Activated naive CD8-positive, alpha-beta T cell treated with anti-CD3 and anti-CD28 coated beads, Interleukin-2, amount 10 ng/mL, durations not matched to agents 7 days and 5 days (primary cell): Measurements from ENCODE around the gene CEND1. TPM values are rescaled to one million over a fixed set of nuclear protein-coding genes. Genes with fewer than 3 reads are reported as not detected.

Experiments
- ATAC-seq: fragments of 150-1000 bp; cut with Tn5 transposase; one replicate; pipeline ENCODE4 v1.10.0; 2021; ENCODE audit warnings: low read depth, moderate library complexity
- POLR2A ChIA-PET: fragments of 350-600 bp; sonication (Branson Sonifier 250); formaldehyde crosslinking; loops from one replicate; lab custom pipeline; 2021; ENCODE audit warnings: antibody characterized with exemption; lab: Charles Lee
- DNase-seq: peaks from one replicate; pipeline ENCODE4 v3.0.0; 2021
- H3K27ac Mint-ChIP-seq: one replicate; pipeline ENCODE4 v1.8.0; 2022; ENCODE audit warnings: mild to moderate bottlenecking, mixed read lengths
- H3K27me3 Mint-ChIP-seq: one replicate; pipeline ENCODE4 v1.8.0; 2022; ENCODE audit warnings: mild to moderate bottlenecking, moderate library complexity, mixed read lengths
- H3K36me3 Mint-ChIP-seq: one replicate; pipeline ENCODE4 v1.8.0; 2021; ENCODE audit warnings: mild to moderate bottlenecking, mixed read lengths
- H3K4me1 Mint-ChIP-seq: one replicate; pipeline ENCODE4 v1.8.0; 2021; ENCODE audit warnings: mixed read lengths
- H3K4me3 Mint-ChIP-seq: one replicate; pipeline ENCODE4 v1.8.0; 2022; ENCODE audit warnings: mild to moderate bottlenecking, moderate library complexity, mixed read lengths
- H3K9me3 Mint-ChIP-seq: one replicate; pipeline ENCODE4 v1.8.0; 2021; ENCODE audit warnings: mixed read lengths
- total RNA-seq, 2 experiments: library from RNA; stranded (reverse); gene quantifications; one replicate each; pipeline ENCODE4 v1.2.3, GENCODE V29; 2021

CEND1 gene
- total RNA-seq, 2 experiments from 2014 or later, result 0.37 TPM; not detected in 1

GRCh38 chr11:825366-826226 lies 35.7 kb upstream of the CEND1 start:
- Mint-ChIP-seq H3K27me3 (peaks cover 20% of the 10 kb centered on the region), H3K36me3 (peaks cover 7% of the 10 kb centered on the region), H3K4me1 (peaks cover 23% of the 10 kb centered on the region), H3K27ac (no peak overlapping the region), H3K4me3 (no peak overlapping the region), H3K9me3 (no peaks in the 10 kb centered on the region)
- no peak for DNase-seq
- ATAC-seq, result no peak
- POLR2A ChIA-PET, result interaction anchor here (0.7 to 9.6 kb wide), 4 partner anchors 16 to 30 kb away, joined by 4 to 67 read pairs (median 4); partner anchors contain the start of genes POLR2L, RPLP2 and TSPAN4

GRCh38 chr11:824942-825341 lies 35.1 kb upstream of the CEND1 start:
- Mint-ChIP-seq H3K4me1 (peaks cover 23% of the 10 kb centered on the region), H3K27ac (no peak overlapping the region), H3K4me3 (no peak overlapping the region), H3K36me3 (peaks cover 7% of the 10 kb centered on the region), H3K27me3 (peaks cover 20% of the 10 kb centered on the region), H3K9me3 (no peaks in the 10 kb centered on the region)
- ATAC-seq (no peak), DNase-seq (no peak)
- POLR2A ChIA-PET, result interaction anchor here (0.8 kb wide), 1 partner anchor 118 kb away, joined by 3 read pairs; no protein-coding TSS in a partner anchor

DNA sequence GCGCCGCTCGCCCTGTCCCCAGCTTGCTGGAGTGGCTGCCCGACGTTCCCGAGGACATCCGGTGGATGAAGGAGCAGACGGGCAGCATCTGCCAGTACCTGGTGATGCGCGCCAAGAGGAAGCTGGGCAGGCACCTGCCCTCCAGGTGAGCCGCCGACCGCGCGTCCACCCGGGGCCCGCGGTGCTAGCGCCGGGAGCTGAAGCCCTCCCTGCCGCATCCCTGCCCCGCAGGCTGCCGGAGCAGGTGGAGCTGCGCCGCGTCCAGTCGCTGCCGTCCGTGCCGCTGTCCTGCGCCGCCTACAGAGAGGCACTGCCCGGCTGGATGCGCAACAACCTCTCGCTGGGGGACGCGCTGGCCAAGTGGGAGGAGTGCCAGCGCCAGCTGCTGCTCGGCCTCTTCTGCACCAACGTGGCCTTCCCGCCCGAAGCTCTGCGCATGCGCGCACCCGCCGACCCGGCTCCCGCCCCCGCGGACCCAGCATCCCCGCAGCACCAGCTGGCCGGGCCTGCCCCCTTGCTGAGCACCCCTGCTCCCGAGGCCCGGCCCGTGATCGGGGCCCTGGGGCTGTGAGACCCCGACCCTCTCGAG lies 34.5 kb upstream of the CEND1 start:
- Mint-ChIP-seq H3K4me1 (peaks cover 21% of the 10 kb centered on the region), H3K4me3 (no peak overlapping the region), H3K36me3 (peaks cover 7% of the 10 kb centered on the region), H3K9me3 (no peaks in the 10 kb centered on the region), H3K27me3 (peaks cover 17% of the 10 kb centered on the region), H3K27ac (no peak overlapping the region)
- ATAC-seq (no peak), DNase-seq (no peak)
- POLR2A ChIA-PET, result interaction anchor here (0.8 kb wide), 1 partner anchor 118 kb away, joined by 3 read pairs; no protein-coding TSS in a partner anchor

DNA sequence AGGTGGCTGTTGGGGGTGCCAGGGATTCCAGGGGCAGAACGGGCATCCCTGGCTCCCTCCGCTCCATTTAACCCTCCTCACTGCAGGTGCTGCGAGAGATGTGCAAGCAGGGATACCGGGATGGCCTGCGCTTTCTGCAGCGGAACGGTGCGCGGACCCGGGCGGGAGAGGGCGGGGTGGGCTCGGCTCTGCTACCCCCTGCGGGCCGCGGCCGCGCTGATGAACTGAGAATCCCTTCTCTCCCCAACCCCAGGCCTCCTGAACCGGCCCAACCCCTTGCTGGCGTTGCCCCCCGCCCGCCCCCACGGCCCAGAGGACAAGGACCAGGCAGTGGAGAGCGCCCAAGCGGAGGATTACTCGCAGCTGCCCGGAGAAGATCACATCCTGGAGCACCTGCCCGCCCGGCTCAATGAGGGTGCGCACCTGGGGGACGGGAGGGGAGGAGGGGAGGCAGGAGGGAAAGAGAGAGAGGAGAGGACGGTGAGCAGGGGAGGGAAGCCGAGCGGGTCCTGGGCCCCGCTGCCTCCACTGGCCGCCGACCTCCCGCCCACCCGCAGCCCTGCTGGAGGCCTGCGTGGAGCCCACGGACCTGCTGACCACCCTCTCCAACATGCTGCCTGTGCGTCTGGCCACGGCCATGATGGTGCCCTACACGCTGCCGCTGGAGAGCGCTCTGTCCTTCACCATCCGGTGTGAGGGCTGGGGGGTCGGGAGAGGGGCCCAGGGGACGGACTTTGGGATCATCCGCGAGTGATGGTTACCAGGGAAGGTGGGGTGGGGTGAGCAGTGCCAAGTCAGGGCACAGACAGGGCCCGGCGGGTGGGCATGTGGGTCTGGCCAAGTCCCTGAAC lies 33.8 kb upstream of the CEND1 start:
- POLR2A ChIA-PET, result interaction anchor here (0.7 kb wide), 1 partner anchor 13 kb away, joined by 3 read pairs; no protein-coding TSS in a partner anchor
- H3K4me1 Mint-ChIP-seq, result peaks cover 18% of the 10 kb centered on the region
- peaks cover 7% of the 10 kb centered on the region for H3K36me3 Mint-ChIP-seq
- peaks cover 10% of the 10 kb centered on the region for H3K27me3 Mint-ChIP-seq
- H3K4me3 Mint-ChIP-seq, result no peak overlapping the region
- no peak overlapping the region for H3K27ac Mint-ChIP-seq
- DNase-seq (no peak), ATAC-seq (no peak)
- H3K9me3 Mint-ChIP-seq, result no peaks in the 10 kb centered on the region

- no peak overlapping the region for H3K27ac Mint-ChIP-seq
- ATAC-seq (no peak), DNase-seq (no peak)
- H3K9me3 Mint-ChIP-seq, result no peaks in the 10 kb centered on the region
- H3K27me3 Mint-ChIP-seq, result no peaks in the 10 kb centered on the region
- H3K4me1 Mint-ChIP-seq, result peaks cover 11% of the 10 kb centered on the region
- POLR2A ChIA-PET, result interaction anchor here (0.6 kb wide), 1 partner anchor 126 kb away, joined by 3 read pairs; the partner anchor contains the start of gene TMEM80
- peak overlapping the region; percentile 16 for H3K4me3 Mint-ChIP-seq
- peaks cover 5% of the 10 kb centered on the region for H3K36me3 Mint-ChIP-seq
These were observed 31.9 kb upstream of the CEND1 start for GRCh38 chr11:821512-822371.

GRCh38 chr11:820655-821511 lies 31.0 kb upstream of the CEND1 start:
- no peaks in the 10 kb centered on the region for H3K9me3 Mint-ChIP-seq
- ATAC-seq (no peak), DNase-seq (no peak)
- peak overlapping the region; percentile 82 for H3K4me3 Mint-ChIP-seq
- POLR2A ChIA-PET, result interaction anchor here (1.8 to 3.0 kb wide), 8 partner anchors 8 to 89 kb away, joined by 6 to 51 read pairs (median 18); partner anchors contain the start of genes CD151, CHID1, CRACR2B and GATD1
- peak overlapping the region; percentile 42 for H3K27ac Mint-ChIP-seq
- peaks cover 5% of the 10 kb centered on the region for H3K36me3 Mint-ChIP-seq
- no peaks in the 10 kb centered on the region for H3K27me3 Mint-ChIP-seq
- peaks cover 7% of the 10 kb centered on the region for H3K4me1 Mint-ChIP-seq

DNA sequence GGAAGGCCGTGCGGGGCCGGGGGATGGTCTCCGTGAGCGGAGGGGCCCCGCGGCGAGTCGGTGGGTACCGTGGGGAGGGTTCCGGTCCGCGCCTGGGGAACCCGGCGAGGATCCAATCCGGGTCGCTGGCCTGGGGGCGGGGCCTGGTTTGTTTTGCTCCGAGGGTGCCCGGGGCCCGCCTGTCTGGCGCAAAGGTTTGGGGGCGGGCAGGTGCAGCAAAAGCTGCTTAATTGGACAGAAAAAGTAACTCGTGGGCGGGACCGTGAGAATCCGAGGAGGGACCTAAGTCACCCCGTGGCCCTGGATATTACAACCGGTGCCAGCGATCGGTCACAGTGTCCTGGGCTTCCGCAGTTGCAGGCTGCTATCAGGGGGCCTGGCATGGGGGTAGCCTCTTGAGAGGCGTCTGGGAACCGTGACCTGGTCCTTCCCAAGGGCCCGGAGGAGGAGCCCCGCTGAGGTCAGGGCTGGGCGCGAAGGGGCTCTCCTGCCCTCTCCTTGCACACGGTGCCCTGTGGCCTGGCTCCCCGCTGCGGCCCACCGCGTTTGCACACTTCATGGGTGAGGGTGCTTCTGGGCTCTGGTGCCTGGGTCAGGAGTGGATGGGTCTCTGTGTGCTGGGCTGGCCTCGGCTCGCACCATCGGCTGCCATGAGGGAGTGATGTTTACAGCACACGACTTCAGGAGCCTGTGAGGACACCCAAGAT lies 30.2 kb upstream of the CEND1 start:
- Mint-ChIP-seq H3K9me3 (no peaks in the 10 kb centered on the region), H3K27ac (peak overlapping the region; percentile 82), H3K36me3 (peaks cover 4% of the 10 kb centered on the region), H3K4me1 (peaks cover 7% of the 10 kb centered on the region), H3K4me3 (peak overlapping the region; percentile 82), H3K27me3 (no peaks in the 10 kb centered on the region)
- ATAC-seq (peak; percentile 74), DNase-seq (peak; percentile 94)
- POLR2A ChIA-PET, result interaction anchor here (1.0 to 3.0 kb wide), 14 partner anchors 9 to 283 kb away, joined by 3 to 51 read pairs (median 14); partner anchors contain the start of genes CD151, CHID1, CRACR2B and DEAF1

- Mint-ChIP-seq H3K27me3 (no peaks in the 10 kb centered on the region), H3K27ac (peak overlapping the region; percentile 82), H3K36me3 (peaks cover 2% of the 10 kb centered on the region), H3K4me1 (peaks cover 7% of the 10 kb centered on the region), H3K4me3 (peak overlapping the region; percentile 82), H3K9me3 (no peaks in the 10 kb centered on the region)
- DNase-seq, result peak; percentile 97
- POLR2A ChIA-PET, result interaction anchor here (0.9 to 3.0 kb wide), 17 partner anchors 8 to 500 kb away, joined by 3 to 51 read pairs (median 8); partner anchors contain the start of genes CD151, CHID1, CRACR2B and DEAF1
- ATAC-seq, result peak; percentile 62
These were observed 29.4 kb upstream of the CEND1 start for GRCh38 chr11:819129-819931.

DNA sequence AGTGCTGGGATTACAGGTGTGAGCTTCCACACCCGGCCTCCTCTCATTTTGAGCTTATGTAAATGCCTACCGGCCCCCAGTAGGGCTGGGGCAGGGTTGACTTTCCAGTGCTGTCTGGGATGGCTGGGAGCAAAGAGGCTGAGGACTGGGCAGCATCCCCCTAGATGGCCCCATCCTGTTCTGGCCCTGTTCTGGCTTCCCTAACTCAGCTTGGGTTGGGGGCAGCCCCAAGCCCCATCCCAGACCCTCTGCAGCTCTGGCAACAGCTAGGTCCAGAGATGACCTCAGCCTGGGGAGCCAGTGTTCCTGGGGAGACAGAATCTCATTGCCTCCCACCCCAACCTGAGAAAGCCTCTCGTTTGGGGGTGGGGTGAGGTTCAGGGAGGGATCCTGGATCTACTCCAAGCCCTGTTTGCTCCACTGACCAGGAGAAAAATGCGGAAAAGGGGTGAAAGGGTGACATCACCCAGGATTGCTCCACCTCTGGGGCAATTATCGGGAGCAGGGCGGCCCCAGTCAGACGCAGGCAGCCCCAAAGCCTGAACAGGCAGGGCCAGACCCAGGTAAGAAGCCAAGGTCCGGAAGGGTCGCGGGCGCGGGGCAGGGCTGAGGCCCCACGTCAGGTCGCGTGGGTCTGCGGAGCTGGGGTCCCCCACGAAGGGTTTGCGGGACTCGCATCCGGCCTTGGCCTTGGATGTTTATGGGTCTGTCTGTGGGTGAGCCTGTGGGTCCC lies 28.7 kb upstream of the CEND1 start, which contains the start of gene PNPLA2:
PNPLA2 (plus strand) TSS at position 519 of the 733 bp plus-strand sequence. CDS start 805 bp downstream, outside the sequence.
- Mint-ChIP-seq H3K9me3 (no peaks in the 10 kb centered on the region), H3K36me3 (peaks cover 3% of the 10 kb centered on the region), H3K4me1 (peaks cover 7% of the 10 kb centered on the region), H3K4me3 (peak within 1 kb of the TSS; percentile 82), H3K27me3 (no peaks in the 10 kb centered on the region), H3K27ac (peak within 1 kb of the TSS; percentile 82)
- no peak for ATAC-seq
- no peak for DNase-seq
- POLR2A ChIA-PET, result interaction anchor here (0.9 to 3.0 kb wide), 16 partner anchors 8 to 499 kb away, joined by 3 to 51 read pairs (median 10); partner anchors contain the start of genes CD151, CHID1, CRACR2B and DEAF1

DNA sequence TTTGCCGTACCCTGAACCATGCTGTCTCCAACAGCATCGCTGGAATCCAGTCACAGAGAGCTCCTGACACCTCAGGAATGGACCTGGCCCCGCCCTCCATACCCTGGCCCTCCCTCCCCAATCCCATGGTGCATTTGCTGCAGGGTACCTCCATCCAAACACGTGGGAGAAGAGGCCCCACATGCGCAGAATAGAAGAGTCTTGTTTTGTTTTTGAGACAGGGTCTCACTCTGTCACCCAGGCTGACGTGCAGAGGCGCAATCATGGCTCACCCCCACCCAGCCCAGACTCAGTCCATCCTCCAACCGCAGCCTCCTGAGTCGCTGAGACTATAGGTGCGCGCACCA lies 26.5 kb upstream of the CEND1 start:
- Mint-ChIP-seq H3K36me3 (peaks cover 11% of the 10 kb centered on the region), H3K27me3 (no peaks in the 10 kb centered on the region), H3K4me3 (no peak overlapping the region), H3K4me1 (peaks cover 15% of the 10 kb centered on the region), H3K9me3 (no peaks in the 10 kb centered on the region), H3K27ac (no peak overlapping the region)
- POLR2A ChIA-PET, result no interaction called here
- ATAC-seq (no peak), DNase-seq (no peak)
